GM21576 (cell line): ENCODE data around the gene FCHSD2.
"Not testable (repeated sequence)": the region's sequence is repeated elsewhere in the genome, so short reads cannot be mapped to it uniquely, and the experiment has no call there.

Experiments used
- ATAC-seq: cut with Tn5 transposase; IDR thresholded peaks from one replicate; pipeline ENCODE4 v1.9.1; 2021; ENCODE audit warnings: mild to moderate bottlenecking, moderate library complexity; ENCODE audit not compliant: unreplicated experiment

FCHSD2 gene

DNA sequence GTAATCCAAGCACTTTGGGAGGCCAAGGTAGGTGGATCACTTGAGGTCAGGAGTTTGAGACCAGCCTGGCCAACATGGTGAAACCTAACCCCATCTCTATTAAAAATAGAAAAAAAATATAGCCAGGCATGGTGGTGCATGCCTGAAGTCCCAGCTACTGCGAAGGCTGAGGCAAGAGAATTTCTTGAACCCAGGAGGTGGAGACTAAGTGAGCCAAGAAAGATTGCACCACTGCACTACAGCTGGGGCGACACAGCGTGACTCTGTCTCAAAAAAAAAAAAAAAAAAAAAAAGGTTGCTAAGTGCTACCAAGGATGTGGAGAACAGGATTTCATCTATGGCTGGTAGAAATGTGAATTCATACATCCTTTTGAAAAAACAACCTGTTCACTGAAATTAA is 291.3 kb downstream of the FCHSD2 start:
- ATAC-seq, result no peak

DNA sequence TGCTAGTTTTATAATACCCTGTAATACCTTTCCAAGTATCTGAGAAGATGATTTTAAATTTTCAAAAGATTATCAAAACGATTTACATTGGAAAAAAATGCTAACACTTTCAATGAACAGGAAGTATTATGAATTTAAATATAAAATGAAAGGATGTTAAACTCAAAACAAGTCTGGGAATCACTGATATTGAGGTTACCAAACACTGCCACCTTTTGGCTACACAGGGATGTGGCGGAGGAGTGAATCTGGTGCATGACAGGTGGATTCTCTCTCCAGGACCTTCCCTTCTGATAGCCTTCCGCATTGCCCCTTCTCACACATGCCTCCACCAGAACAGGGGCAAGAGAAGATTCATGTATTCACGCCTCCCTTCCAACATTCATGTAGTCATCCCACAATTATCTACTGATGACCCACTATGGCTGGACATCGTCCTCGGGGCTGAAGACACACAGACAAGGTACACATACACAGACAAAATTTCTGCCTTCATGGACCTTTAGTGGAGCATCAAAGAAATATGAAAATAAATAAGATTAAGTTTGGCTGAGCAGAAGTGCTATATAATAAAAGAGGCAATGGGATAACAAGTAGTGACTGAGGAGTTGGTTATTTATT is 293.2 kb downstream of the FCHSD2 start:
- no peak for ATAC-seq

DNA sequence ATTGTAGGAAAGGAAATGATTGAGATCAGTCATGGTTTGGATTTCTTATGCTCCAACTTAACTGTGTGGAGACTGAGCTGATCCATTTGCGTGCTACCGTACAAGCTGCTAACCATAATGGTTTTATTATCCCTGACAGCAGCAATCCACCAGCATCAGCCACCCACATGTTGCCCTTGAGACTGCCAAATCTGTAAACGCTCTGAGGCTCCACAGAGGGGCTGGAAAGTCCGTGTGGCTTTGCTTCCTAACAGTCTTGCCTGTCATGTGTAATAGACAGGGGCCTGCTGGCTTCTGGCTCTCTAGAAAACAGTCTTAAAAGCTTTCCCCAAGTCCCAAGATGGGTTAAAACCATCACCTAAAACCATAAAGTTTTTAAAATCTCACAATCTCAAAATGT is 297.8 kb downstream of the FCHSD2 start:
- no peak for ATAC-seq

DNA sequence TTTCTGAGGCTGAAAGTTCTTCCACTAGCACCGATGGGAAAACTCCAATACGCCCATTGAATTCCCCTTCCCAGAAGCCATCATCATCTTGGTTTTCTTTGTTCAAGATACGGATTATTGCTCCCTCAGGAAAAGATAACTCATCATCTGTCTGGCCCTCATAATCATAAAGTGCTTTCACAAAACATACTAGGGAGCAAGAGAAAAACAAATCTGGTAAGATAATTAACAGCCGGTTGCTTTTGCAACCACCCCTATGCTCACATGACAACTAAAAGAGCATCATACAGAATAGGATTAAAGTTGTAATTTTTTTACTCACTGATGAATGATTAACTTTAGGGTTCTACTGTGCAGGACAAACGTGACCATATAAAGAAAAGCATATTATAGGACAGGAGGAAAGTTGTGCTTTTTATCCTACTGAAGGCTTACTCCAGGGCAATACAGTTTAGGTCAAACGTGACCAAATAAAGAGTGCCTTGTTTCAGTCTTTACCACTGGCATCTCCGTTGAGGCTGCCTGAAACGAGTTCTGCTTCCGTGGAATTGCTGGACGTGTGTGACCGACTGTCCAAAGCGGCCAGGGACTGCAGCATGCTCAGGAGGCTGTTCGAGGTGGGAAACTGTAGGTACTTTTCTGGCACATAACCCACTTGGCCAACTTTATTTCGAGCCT is 299.3 kb downstream of the FCHSD2 start:
- no peak for ATAC-seq

DNA sequence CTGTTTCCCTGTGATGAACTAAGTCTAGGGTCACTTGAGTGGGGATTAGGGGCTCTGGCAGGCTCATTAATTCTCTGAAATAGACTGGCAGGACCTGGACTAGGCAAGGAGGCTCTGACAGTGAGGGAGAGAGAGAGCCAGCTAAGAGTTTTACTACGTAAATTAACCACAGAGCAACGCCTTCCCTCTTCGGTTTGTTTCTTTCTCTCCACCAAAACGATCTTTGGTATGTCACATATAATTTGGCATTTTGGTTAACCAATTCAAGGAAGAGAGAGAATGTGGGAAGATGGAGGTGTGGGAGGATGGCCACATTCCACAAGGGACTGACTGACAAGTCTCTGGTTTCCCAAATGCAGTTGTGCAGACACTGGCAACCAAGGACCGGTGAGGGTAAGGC is 300.0 kb downstream of the FCHSD2 start:
- no peak for ATAC-seq

DNA sequence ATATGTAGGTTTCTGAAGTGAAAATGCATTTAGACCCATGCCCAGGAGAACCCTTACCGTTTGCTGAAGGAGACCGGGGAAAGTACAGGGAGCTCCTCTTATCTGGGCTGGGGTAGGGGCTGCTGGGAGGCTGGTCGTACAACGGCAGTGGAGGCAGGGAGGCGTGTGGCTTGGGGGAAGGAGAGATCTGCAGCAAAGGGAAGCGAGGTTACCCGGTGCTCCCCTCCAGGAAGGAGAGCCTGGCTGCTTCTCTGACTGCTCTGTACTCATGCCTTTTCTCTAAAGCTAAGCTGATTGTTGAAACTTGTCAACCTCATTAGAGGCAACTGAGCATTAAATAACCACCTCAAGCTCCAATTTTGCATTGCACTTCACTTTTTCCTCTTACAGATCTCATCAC is 300.7 kb downstream of the FCHSD2 start:
- ATAC-seq, result no peak

DNA sequence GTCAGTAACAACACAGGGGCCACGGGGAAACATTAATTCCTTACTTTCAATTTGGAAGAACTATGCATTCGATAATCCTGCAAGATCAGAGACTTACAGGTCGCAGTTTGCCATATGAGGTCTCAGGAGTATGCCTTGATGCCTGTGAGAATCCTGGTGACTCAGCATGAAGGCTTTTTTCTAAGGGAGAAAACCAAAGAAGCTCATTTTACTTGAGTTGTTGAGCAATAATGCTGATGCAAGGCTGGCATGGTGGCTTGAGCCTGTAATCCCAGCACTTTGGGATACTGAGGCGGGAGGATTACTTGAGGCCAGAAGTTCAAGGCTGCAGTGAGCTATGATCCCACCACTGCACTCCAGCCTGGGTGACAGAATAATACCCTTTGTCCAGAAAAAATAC is 301.3 kb downstream of the FCHSD2 start:
- ATAC-seq, result no peak

DNA sequence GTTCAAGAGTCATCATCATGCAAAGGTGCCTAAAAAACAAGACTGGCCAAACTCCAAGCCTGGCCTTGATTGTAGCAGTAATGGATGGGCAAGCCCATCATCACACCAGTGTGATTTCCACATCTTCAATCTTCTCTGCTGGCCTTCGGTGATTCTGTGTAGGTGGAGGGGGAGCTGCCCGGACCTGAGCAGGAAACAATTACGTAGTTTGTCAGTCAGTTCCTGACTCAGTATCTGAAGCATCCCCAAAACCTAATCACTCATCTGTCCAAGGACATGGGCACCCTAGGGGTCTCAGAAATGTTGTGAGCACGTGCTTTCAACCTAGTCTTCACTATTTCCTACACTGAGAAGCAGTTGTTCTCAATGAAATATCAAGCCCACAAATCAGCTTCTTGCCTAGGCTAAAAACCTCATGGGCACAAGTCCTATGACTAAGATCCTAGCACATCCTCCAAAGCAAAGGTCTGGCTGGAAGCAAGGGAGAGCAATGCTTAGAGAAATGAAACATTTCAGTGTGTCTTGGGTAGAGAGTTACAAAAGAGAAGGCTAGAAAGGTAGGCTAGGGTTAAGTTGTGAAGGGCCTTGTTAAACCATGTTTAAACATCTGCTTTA is 303.3 kb downstream of the FCHSD2 start:
- ATAC-seq, result no peak

DNA sequence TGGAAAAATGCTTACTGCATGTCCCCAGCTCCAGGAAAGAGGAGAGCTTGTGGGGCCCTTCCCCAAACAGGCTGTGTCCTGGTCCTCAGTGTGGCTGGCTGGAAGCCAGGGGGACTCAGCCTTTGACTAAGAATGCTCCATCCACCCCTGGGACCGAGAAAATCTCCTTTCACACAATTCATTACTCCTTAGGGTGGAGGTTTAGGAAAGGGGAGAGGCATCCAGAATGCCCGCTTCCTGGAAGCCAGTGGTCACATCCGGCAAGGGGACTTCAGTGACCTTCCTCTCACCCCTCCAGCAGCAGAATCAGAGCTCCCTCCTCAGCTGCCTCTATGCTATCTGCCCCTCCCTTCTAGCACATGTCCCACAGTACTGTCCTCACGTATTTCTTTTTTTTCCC is 306.0 kb downstream of the FCHSD2 start:
- ATAC-seq, result no peak

DNA sequence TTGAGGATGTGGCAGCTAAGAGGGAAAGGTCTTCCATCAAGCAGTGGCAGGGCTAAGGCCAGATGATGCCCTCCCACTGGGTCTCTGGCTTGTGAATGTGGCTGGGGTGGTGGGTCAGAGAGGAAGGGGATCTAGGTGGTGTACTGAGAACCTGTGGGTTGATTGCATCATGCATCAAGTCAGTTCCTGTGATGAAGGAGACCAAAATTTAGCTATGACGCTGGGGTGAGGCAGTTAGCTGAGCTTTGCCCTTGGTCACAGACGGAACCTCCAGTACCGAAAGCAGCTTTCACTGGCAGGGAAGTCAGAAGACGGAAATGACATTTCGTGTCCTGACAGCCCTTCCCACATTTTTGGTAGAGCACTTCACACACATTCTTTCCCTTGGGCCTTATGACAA is 307.2 kb downstream of the FCHSD2 start:
- ATAC-seq, result no peak

DNA sequence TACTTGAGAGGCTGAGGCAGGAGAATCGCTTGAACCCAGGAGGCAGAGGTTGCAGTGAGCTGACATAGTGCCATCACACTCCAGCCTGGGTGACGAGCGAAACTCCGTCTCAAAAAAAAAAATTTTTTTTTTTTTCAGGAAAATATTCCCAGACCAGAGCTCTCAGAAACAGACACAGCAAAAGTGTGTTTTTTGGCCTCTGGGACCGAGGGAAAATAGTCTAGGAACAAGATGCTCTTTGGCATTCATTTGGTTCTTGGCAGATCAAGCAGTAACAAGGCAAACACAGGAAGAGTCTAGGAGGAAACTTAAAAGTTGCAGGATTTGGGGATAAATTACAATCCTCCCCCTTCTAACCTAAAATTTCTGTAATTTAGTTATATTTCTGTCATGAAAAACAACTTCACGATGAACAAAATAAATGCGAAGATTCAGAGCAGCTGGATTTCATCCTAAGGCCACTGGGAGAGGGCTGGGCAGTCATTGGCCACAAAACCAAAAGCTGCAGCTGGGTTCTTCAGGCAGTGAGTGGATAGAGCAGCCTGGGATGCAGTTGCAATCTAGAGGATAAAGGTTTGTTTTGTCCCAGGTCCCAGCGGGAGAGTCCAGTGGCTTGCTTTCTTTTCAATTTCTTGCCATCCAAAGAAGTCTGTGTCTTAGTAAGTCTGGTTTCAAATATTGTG is 308.2 kb downstream of the FCHSD2 start:
- ATAC-seq, result no peak

DNA sequence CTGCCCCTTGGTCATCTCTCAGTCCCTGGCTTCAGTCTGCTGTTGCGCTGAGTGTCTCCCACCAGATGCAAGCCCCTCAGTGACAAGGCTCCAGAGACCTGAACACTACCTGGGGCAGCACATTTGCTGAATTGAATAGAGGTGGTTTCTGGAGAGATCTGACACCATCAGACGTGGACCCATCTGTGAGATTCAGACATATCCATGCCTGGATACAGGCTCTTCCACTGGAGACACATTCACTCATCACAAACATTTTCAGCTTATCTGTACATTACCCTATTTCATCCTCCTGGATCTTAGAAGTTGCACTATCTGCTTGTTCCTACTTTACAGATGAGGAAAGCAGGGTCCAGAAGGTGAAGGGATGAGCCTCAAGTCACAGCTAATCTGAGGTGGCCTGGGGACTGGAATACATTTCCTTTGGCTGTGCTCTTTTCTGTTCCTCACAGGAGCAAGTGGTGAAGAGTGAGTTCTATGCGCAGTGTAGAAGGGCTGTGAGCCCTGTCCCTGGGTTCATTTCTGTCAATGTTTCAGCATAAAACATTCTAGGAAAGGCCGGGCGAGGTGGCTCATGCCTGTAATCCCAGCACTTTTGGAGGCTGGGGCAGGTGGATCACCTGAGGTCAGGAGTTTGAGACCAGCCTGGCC is 308.9 kb downstream of the FCHSD2 start:
- ATAC-seq, result no peak

DNA sequence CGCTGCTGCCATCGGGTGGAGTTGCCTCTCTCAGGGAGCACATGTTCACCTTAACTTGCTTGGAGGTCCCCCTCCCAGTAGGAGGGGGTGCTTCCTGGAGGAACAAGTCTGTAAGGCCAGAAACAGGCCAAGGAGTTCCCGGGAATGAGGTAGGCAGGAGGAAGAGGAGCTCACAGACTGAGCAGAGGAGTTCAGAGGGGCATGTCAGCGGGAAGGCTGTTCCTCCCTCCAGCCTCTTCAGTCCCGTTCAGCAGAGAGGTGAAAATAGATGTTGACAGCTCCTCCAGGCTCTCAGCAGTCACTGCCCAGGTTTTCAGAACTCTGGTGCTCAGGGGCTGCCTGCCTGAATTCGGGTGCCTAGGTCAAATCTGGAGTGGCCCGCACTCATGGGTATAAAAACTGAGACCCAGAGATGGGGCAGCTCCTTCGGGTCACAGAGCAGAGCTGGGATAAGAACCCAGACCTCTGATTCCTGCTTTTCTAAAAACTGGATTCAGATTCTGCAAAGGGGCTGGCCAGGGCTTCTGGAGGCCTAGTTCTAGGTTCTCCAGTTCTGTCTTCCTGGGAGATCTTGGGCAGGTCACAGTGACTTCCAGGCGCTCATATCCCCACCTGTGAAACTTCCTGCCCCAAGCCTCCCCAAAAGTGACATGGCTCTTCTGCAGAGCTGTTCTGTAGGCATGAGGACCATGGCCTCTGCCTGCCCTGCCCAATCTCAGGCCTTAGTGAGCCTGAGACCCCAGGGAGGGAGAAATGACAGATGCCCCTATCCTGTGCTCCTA is 309.6 kb downstream of the FCHSD2 start:
- ATAC-seq, result no peak

DNA sequence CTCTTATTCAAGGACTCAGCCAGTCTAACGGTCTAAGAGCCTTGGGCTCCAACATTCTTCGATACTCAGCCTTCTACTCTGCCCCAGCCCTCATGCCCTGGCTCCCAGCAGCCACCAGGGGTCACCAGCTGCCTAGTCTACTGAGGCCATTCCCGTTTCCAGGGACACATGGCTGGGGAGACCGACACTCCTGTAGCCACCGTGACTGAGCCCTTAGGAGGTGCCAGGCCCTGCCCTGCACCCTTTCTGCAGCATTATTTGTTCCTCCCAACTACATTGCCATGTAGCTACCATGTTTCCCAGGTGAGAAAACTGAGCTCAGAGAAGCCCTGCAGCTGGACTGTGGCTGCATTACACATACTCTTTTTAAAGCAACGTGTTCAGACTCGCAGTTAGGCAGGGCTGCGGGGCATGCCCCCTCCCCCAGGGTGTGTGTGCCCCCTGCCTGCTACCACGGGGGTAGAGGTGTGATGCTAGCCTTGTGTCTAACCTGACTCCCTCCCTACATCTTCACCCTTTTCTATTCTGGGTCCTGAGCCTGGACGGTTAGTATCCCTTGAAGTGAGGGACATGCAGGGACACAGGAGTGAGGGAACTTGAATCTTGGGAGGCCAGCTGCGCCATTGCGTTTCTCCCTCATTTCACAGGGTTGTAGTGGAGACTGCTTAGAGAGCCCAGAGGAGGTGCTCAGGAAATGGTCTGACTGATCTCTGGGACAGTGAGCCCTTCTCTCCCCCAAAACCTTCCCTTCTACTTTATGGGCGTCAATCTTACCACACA is 310.4 kb downstream of the FCHSD2 start:
- ATAC-seq, result no peak

DNA sequence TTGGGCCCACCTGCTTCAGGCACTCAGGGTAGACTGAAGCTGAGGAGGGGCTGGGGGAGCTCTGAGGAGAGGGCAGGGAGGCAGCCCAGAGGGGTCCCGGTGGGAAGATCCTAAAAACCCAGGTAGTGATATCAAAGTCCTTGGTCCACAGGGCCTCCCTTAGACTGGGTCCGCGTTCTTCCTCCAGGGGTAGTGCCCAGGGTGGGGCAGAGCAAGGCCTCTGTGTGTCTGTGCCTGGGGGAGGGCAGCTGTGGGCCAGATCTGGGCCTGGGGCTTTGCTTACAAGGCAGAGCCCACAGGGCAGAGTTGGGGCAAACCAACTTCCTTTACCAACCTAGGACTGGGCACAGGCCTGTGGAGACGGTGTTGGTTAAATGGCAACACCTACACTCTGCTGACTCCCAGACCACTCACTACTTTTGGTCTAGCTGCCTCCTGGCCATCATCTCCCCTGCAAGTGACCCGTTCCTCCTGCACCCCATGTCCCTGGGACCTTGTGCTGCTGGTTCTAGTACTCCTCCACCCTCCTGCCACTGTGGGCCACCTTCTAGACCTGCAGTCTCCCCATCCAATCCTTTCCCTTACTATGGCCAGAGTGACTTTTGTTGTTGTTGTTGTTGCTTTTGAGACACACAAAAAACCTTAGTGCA is 312.1 kb downstream of the FCHSD2 start:
- ATAC-seq, result no peak

DNA sequence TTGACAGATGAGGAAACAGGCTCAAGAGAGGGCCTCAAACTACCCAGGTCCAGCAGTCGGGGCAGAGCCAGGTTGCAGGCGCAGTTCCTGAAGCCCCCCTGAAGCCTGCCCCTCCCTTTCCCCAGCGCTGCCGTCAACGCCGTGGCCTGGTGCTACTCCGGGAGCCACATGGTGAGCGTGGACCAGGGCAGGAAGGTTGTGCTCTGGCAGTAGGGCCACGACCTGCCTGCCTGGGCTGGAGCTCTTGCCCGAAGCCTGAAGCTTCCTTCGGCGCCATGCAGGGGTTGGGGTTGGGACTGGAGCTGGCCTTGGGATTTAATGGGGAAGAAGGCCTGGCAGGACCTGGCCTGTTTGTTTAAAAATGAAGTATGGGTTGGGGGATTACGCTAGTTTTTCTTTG is 312.9 kb downstream of the FCHSD2 start:
- no peak for ATAC-seq

DNA sequence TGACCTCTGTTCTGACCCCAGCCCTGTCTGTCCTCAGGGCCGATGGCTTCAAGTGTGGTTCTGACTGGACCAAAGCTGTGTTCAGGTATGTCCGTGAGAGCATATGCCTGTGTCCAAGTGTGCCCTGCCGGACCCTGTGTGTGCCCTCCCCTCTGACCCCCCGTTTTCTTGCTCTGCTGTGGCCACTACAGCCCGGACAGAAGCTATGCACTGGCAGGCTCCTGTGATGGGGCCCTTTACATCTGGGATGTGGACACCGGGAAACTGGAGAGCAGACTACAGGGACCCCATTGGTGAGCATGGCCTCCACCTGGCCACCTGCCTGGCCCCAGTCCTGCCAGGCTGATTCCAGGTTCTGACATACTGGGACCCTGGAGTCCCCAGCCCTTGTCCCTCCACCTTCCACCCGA is 313.4 kb downstream of the FCHSD2 start:
- no peak for ATAC-seq

DNA sequence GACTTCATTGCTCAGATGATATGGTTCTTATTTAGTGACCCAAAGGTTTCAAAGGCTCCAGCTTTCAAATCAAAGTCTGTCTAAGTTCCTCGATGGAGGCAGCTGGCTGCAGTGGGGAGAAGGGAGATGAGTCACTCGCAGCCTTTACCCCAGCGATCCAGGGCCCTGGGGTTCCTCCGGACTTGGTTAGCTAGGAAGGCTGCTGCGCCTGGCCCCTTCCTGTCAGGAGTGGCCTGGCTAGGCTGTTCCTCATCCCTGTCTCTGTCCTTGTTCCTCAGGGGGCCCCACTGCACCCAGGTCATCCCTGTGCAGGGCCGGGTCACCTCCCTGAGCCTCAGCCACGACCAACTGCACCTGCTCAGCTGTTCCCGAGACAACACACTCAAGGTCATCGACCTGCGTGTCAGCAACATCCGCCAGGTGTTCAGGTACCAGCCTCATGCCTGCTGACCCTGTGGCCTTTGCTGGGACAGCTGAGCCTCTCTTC is 314.0 kb downstream of the FCHSD2 start:
- no peak for ATAC-seq

DNA sequence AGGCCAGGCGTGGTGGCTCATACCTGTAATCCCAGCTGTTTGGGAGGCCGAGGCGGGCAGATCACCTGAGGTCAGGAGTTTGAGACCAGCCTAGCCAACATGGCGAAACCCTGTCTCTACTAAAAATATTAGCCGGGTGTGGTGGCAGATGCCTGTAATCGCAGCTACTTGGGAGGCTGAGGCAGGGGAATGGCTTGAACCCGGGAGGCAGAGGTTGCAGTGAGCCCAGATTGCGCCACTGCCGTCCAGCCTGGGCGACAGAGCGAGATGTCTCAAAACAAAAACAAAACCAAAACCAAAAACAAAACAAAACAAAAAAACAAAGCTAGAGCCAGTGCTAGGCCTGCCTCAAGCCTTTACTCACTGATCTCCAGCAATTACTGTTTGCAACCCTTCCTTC is 314.5 kb downstream of the FCHSD2 start:
- not testable (repeated sequence) for ATAC-seq
